ENCODE measurements around the gene CACNA2D2.

CACNA2D2 gene

GRCh38 chr3:50322386-50323091, 180.9 kb downstream of the CACNA2D2 start, which contains the start of gene HYAL2:
Gene HYAL2 (minus strand): TSS chr3:50322745. CDS start chr3:50320489, 2,256 bp downstream.
- no peak for DNase-seq

GRCh38 chr3:50322115-50322385, 181.4 kb downstream of the CACNA2D2 start:
- DNase-seq, result no peak

GRCh38 chr3:50321336-50322114, 181.9 kb downstream of the CACNA2D2 start:
- DNase-seq, result peak; percentile 75

- peak; percentile 44 to 58 for DNase-seq
Measured at GRCh38 chr3:50320853-50321335, 182.5 kb downstream of the CACNA2D2 start.

GRCh38 chr3:50319894-50320625, 183.4 kb downstream of the CACNA2D2 start:
- DNase-seq, result no peak

GRCh38 chr3:50319181-50319893, 184.1 kb downstream of the CACNA2D2 start:
- no peak for DNase-seq

GRCh38 chr3:50318615-50319014, 184.8 kb downstream of the CACNA2D2 start:
- DNase-seq, result no peak

GRCh38 chr3:50318163-50318562, 185.3 kb downstream of the CACNA2D2 start:
- no peak for DNase-seq

GRCh38 chr3:50317300-50317699, 186.1 kb downstream of the CACNA2D2 start:
- no peak for DNase-seq

- DNase-seq, result peak; percentile 73 to 74
Measured at GRCh38 chr3:50316657-50317242, 186.7 kb downstream of the CACNA2D2 start.

GRCh38 chr3:50314816-50315215, 188.6 kb downstream of the CACNA2D2 start:
- DNase-seq, result no peak

GRCh38 chr3:50314342-50314741, 189.1 kb downstream of the CACNA2D2 start:
- no peak for DNase-seq

Measured in activated CD4-positive, alpha-beta T cell treated with anti-CD3 and anti-CD28 coated beads, Interleukin-2, amount 50 U/mL, for 4 hours (primary cell).